ENCODE measurements around the gene EHBP1. TPM values are rescaled to one million over a fixed set of nuclear protein-coding genes. Genes with fewer than 3 reads are reported as not detected.

EHBP1 gene
- total RNA-seq, 2 donors from 2014 or later = 34.6 to 49.8 TPM

DNA sequence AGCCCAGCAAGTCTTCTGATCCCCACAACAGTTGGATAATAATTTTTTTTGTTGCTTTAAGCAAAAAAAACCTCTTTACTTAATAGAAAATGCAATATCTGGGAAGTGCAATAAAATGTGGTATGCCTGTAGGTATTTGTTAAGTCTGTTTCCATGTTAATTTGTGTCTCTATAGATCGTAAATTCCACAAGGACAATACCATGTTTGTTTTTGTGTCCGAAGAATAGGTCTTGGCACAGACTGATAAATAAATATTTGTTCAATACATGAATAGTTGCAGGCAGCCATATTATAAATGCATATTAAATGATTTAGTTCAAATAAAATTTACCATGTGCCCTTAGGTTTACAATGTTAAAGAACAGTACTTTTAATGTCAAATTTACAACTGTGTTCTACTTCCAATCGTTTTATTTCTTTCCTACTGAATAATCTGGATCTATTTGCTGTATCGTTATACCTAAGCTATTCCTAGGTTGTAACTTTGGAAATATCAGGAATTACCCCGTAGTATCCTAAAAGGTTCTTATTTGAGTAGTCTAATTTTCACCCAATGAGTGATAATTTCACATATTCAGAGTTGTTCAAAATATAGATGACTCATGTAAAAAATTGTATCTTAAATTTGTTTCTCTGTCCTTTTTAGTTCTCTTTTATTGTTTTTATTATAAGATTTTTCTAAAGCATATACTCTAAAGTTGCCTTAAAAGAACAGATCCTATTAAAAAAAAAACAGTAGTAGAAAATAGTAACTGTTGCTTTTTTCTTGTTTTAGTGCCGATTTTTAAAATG lies 151.8 kb downstream of the EHBP1 start:
- H3K9me3 Mint-ChIP-seq = peaks cover 5% of the 10 kb centered on the region
- Histone ChIP-seq H3K36me3 (ENCODE audit: control insufficient read depth, insufficient read depth, low read length) (no peaks in the 10 kb centered on the region), H3K4me1 (ENCODE audit: control insufficient read depth, insufficient read depth, low read length) (peaks cover 5% of the 10 kb centered on the region), H3K27ac (ENCODE audit: low read depth, low read length) (no peak overlapping the region), H3K27me3 (ENCODE audit: control insufficient read depth, insufficient read depth, low read length, poor library complexity, severe bottlenecking) (no peaks in the 10 kb centered on the region), H3K9me3 (ENCODE audit: control insufficient read depth, low read length) (peaks cover 14% of the 10 kb centered on the region), H3K9ac (ENCODE audit: extremely low read depth, low read length, poor library complexity, severe bottlenecking) (no peak overlapping the region), H3K4me3 (ENCODE audit: low read length) (no peak overlapping the region)
- H3K4me1 Mint-ChIP-seq = peaks cover 9% of the 10 kb centered on the region
- H3K36me3 Mint-ChIP-seq (ENCODE audit: low read depth) = peaks cover 16% of the 10 kb centered on the region
- 90 to 100% methylated on average over 1 to 5 of the region's 6 CpGs for WGBS, 2 experiments (ENCODE audit: insufficient coverage in 1 of 2, insufficient read length in 1 of 2)
- no peak for TF ChIP-seq CTCF (conservative IDR thresholded peaks at IDR 0.05)
- H3K27me3 Mint-ChIP-seq (ENCODE audit: insufficient read depth) = no peaks in the 10 kb centered on the region
- no peak for DNase-seq
- H3K4me3 Mint-ChIP-seq = no peak overlapping the region
- no peak overlapping the region for H3K27ac Mint-ChIP-seq

GRCh38 chr2:62858231-62858832 lies 152.8 kb downstream of the EHBP1 start:
- Histone ChIP-seq H3K27me3 (ENCODE audit: control insufficient read depth, insufficient read depth, low read length, poor library complexity, severe bottlenecking) (no peaks in the 10 kb centered on the region), H3K4me1 (ENCODE audit: control insufficient read depth, insufficient read depth, low read length) (peaks cover 5% of the 10 kb centered on the region), H3K4me3 (ENCODE audit: low read length) (no peak overlapping the region), H3K36me3 (ENCODE audit: control insufficient read depth, insufficient read depth, low read length) (no peaks in the 10 kb centered on the region), H3K27ac (ENCODE audit: low read depth, low read length) (no peak overlapping the region), H3K9ac (ENCODE audit: extremely low read depth, low read length, poor library complexity, severe bottlenecking) (no peak overlapping the region), H3K9me3 (ENCODE audit: control insufficient read depth, low read length) (peaks cover 9% of the 10 kb centered on the region)
- no peak for TF ChIP-seq CTCF (conservative IDR thresholded peaks at IDR 0.05)
- no peak for DNase-seq
- Mint-ChIP-seq H3K9me3 (peaks cover 4% of the 10 kb centered on the region), H3K27me3 (ENCODE audit: insufficient read depth) (no peaks in the 10 kb centered on the region), H3K36me3 (ENCODE audit: low read depth) (peaks cover 13% of the 10 kb centered on the region), H3K4me1 (peaks cover 9% of the 10 kb centered on the region), H3K27ac (no peak overlapping the region), H3K4me3 (no peak overlapping the region)
- WGBS, 2 experiments (ENCODE audit: insufficient coverage in 1 of 2, insufficient read length in 1 of 2) = 90 to 94% methylated on average over 2 of the region's 2 CpGs

DNA sequence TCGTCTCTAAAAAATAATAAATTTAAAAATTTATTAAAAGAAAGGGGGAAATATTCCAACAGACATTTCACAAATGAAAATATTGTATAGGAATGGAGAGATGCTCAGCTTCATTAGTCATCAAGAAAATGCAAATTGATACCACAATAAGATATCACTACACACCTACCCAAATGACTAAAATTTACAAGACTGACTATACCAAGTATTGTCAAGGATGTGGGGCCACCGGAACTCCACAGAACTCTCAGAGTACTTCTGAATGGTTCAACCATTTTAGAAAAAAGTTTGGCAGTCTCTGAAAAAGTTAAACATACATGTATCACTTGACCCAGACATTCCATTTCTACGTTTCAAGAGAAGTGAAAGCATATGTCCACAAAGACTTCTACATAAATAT lies 163.4 kb downstream of the EHBP1 start:
- no peak for TF ChIP-seq CTCF (conservative IDR thresholded peaks at IDR 0.05)
- Mint-ChIP-seq H3K4me1 (no peaks in the 10 kb centered on the region), H3K27me3 (ENCODE audit: insufficient read depth) (no peaks in the 10 kb centered on the region), H3K36me3 (ENCODE audit: low read depth) (peaks cover 20% of the 10 kb centered on the region), H3K4me3 (no peak overlapping the region), H3K9me3 (peaks cover 11% of the 10 kb centered on the region), H3K27ac (no peak overlapping the region)
- Histone ChIP-seq H3K27ac (ENCODE audit: low read depth, low read length) (no peak overlapping the region), H3K9me3 (ENCODE audit: control insufficient read depth, low read length) (peaks cover 14% of the 10 kb centered on the region), H3K36me3 (ENCODE audit: control insufficient read depth, insufficient read depth, low read length) (peaks cover 13% of the 10 kb centered on the region), H3K4me1 (ENCODE audit: control insufficient read depth, insufficient read depth, low read length) (no peaks in the 10 kb centered on the region), H3K9ac (ENCODE audit: extremely low read depth, low read length, poor library complexity, severe bottlenecking) (no peak overlapping the region), H3K27me3 (ENCODE audit: control insufficient read depth, insufficient read depth, low read length, poor library complexity, severe bottlenecking) (no peaks in the 10 kb centered on the region), H3K4me3 (ENCODE audit: low read length) (no peak overlapping the region)
- WGBS, 2 experiments (ENCODE audit: insufficient coverage in 1 of 2, insufficient read length in 1 of 2) = 99 to 100% methylated on average over 1 to 2 of the region's 3 CpGs
- DNase-seq = no peak

Measured in endodermal cell (in vitro differentiated cells).